OCI-LY7 (cell line): ENCODE measurements around the gene CNDP1. TPM values are rescaled to one million over a fixed set of nuclear protein-coding genes. Genes with fewer than 3 reads are reported as not detected.

ENCODE experiments used
- BruUV-seq: library from RNA; stranded (reverse); fragments of 400-500 nt; replicated peaks from 2 replicates; lab custom pipeline; 2021; lab: Mats Ljungman, UMichigan
- CTCF ChIA-PET: fragments of 300-600 bp; sonication (Branson Sonifier 250); formaldehyde crosslinking; loops from one replicate; lab custom pipeline; 2022; ENCODE audit warnings: antibody characterized with exemption; ENCODE audit not compliant: unreplicated experiment; lab: Charles Lee
- POLR2A ChIA-PET: fragments of 300-600 bp; sonication (Branson Sonifier 250); formaldehyde crosslinking; loops from one replicate; lab custom pipeline; 2022; ENCODE audit warnings: antibody characterized with exemption; lab: Charles Lee
- DNase-seq: peaks from one replicate; pipeline ENCODE4 v3.0.0-alpha.2; 2015; ENCODE audit warnings: low spot score
- H2AFZ ChIP-seq: fragments of 200-600 bp; sonication (generic), shearing (Covaris generic); 2 replicates; pipeline ENCODE4 v1.6.1; 2014; ENCODE audit warnings: mild to moderate bottlenecking, antibody characterized with exemption, low read length, moderate library complexity
- H3K27ac ChIP-seq: fragments of 200-600 bp; sonication (generic); 2 replicates; pipeline ENCODE4 v1.5.1; 2014; ENCODE audit warnings: mixed run types, low read depth, mild to moderate bottlenecking, moderate library complexity, low read length, inconsistent platforms; ENCODE audit not compliant: poor library complexity, severe bottlenecking
- H3K36me3 ChIP-seq: fragments of 200-600 bp; sonication (generic); 2 replicates; pipeline ENCODE4 v1.6.1; 2014; ENCODE audit warnings: mild to moderate bottlenecking, antibody characterized with exemption, low read length, moderate library complexity, mixed read lengths; ENCODE audit not compliant: insufficient read depth
- H3K4me1 ChIP-seq: fragments of 200-600 bp; sonication (generic); 2 replicates; pipeline ENCODE4 v1.5.1; 2014; ENCODE audit warnings: mild to moderate bottlenecking, low read length; ENCODE audit not compliant: insufficient read depth, poor library complexity, severe bottlenecking
- H3K4me2 ChIP-seq: fragments of 200-600 bp; sonication (generic); 2 replicates; pipeline ENCODE4 v1.6.1; 2014; ENCODE audit warnings: mild to moderate bottlenecking, low read length
- H3K4me3 ChIP-seq: fragments of 200-600 bp; sonication (generic); 2 replicates; pipeline ENCODE4 v1.5.1; 2014; ENCODE audit warnings: mild to moderate bottlenecking, low read depth, low read length; ENCODE audit not compliant: poor library complexity, severe bottlenecking
- H3K79me2 ChIP-seq: fragments of 200-600 bp; sonication (generic); 2 replicates; pipeline ENCODE4 v1.6.1; 2016; ENCODE audit warnings: low read depth, mild to moderate bottlenecking, low read length, moderate library complexity, mixed read lengths; ENCODE audit not compliant: insufficient read depth
- H3K9me2 ChIP-seq: fragments of 200-600 bp; sonication (generic); 2 replicates; pipeline ENCODE4 v1.6.1; 2016; ENCODE audit warnings: mild to moderate bottlenecking, low read length, mixed read lengths; ENCODE audit not compliant: insufficient read depth
- H3K9me3 ChIP-seq: fragments of 200-600 bp; sonication (generic); 2 replicates; pipeline ENCODE4 v1.6.1; 2014; ENCODE audit warnings: mild to moderate bottlenecking, mixed run types, low read length, mixed read lengths
- H4K20me1 ChIP-seq: fragments of 200-600 bp; sonication (generic); 2 replicates; pipeline ENCODE4 v1.6.1; 2014; ENCODE audit warnings: mild to moderate bottlenecking, antibody characterized with exemption, low read length, moderate library complexity, mixed read lengths; ENCODE audit not compliant: insufficient read depth
- CTCF ChIP-seq: fragments of 200-600 bp; sonication (generic); conservative IDR thresholded peaks from 2 replicates; pipeline ENCODE4 v1.5.1; 2014; ENCODE audit warnings: mild to moderate bottlenecking, antibody characterized with exemption, low read length, moderate library complexity, mixed read lengths
- EZH2phosphoT487 ChIP-seq: fragments of 200-600 bp; sonication (generic); IDR thresholded peaks from 2 replicates; pipeline ENCODE4 v1.6.1; 2018; ENCODE audit warnings: low read depth, borderline replicate concordance, mild to moderate bottlenecking, mixed run types, antibody characterized with exemption, low read length, moderate library complexity, mixed read lengths
- intact Hi-C: fragments of 100-400 bp; cut with micrococcal nuclease; formaldehyde crosslinking; loops from one replicate; pipeline ENCODE4 v1.10.0; 2022; ENCODE audit not compliant: unreplicated experiment
- total RNA-seq, 2 experiments: library from RNA; depleted of rRNA in 1 of 2; stranded (reverse); fragments of >200 nt in 1 of 2; shearing (Covaris generic) in 1 of 2; gene quantifications; 2 replicates each; pipeline ENCODE4 v1.2.3, GENCODE V29; 2014 to 2022

CNDP1 gene
- total RNA-seq, 2 experiments from 2014 or later, result not detected

GRCh38 chr18:74546751-74547530, 12.6 kb downstream of the CNDP1 start:
- CTCF ChIA-PET, result no interaction called here
- no peak overlapping the region for H3K4me2 ChIP-seq
- no TSS peak for BruUV-seq

GRCh38 chr18:74547860-74548259, 13.6 kb downstream of the CNDP1 start:
- POLR2A ChIA-PET, result no interaction called here
- H3K4me1 ChIP-seq, result no peaks in the 10 kb centered on the region
- H3K4me3 ChIP-seq, result no peak overlapping the region
- H2AFZ ChIP-seq, result no peak overlapping the region
- H3K79me2 ChIP-seq, result no peaks in the 10 kb centered on the region
- H3K27ac ChIP-seq, result no peak overlapping the region
- TF ChIP-seq CTCF, result no peak
- no peak for TF ChIP-seq EZH2phosphoT487
- CTCF ChIA-PET, result no interaction called here
- no peaks in the 10 kb centered on the region for H3K9me3 ChIP-seq
- intact Hi-C loops, result no loop called here
- BruUV-seq, result no TSS peak
- H3K4me2 ChIP-seq, result no peak overlapping the region
- no peaks in the 10 kb centered on the region for H3K9me2 ChIP-seq
- no peak for DNase-seq
- H3K36me3 ChIP-seq, result no peaks in the 10 kb centered on the region
- H4K20me1 ChIP-seq, result no peaks in the 10 kb centered on the region

More at GRCh38 chr18:74546751-74547530, 12.6 kb downstream of the CNDP1 start:
- H3K36me3 ChIP-seq, result no peaks in the 10 kb centered on the region
- intact Hi-C loops, result no loop called here
- no peak overlapping the region for H3K4me3 ChIP-seq
- no peaks in the 10 kb centered on the region for H3K9me2 ChIP-seq
- H3K27ac ChIP-seq, result no peak overlapping the region
- no peak overlapping the region for H2AFZ ChIP-seq
- no peaks in the 10 kb centered on the region for H3K4me1 ChIP-seq
- POLR2A ChIA-PET, result no interaction called here
- no peaks in the 10 kb centered on the region for H3K79me2 ChIP-seq
- TF ChIP-seq EZH2phosphoT487, result no peak
- no peak for TF ChIP-seq CTCF
- H4K20me1 ChIP-seq, result no peaks in the 10 kb centered on the region
- no peaks in the 10 kb centered on the region for H3K9me3 ChIP-seq
- DNase-seq, result no peak

- no TSS peak for BruUV-seq
- no peak for TF ChIP-seq CTCF
- no peak for TF ChIP-seq EZH2phosphoT487
- CTCF ChIA-PET, result no interaction called here
- Histone ChIP-seq H3K9me2 (no peaks in the 10 kb centered on the region), H3K79me2 (no peaks in the 10 kb centered on the region), H3K9me3 (no peaks in the 10 kb centered on the region), H3K4me2 (no peak overlapping the region), H3K4me3 (no peak overlapping the region), H3K36me3 (no peaks in the 10 kb centered on the region), H2AFZ (no peak overlapping the region), H4K20me1 (no peaks in the 10 kb centered on the region), H3K27ac (no peak overlapping the region), H3K4me1 (no peaks in the 10 kb centered on the region)
- intact Hi-C loops, result loop anchor here (5.0 kb wide), 1 partner anchor 197 kb away; no protein-coding TSS in a partner anchor
- POLR2A ChIA-PET, result interaction anchor here (0.6 kb wide), 1 partner anchor 20 kb away, joined by 4 read pairs; no protein-coding TSS in a partner anchor
- no peak for DNase-seq
Measured at GRCh38 chr18:74549591-74550104, 15.3 kb downstream of the CNDP1 start.
